Trophoblast cell (in vitro differentiated cells and primary cell): ENCODE measurements around the gene PAX2.

ENCODE experiments used
- DNase-seq, 2 donors: peaks; one replicate each; pipeline ENCODE4 v3.0.0-alpha.2; 2016
- H2AFZ ChIP-seq: 2 replicates; pipeline ENCODE4 v1.6.1; 2013; ENCODE audit warnings: low read length, moderate library complexity, mild to moderate bottlenecking; ENCODE audit not compliant: insufficient read depth, poor library complexity
- H2AK5ac ChIP-seq: 2 replicates; pipeline ENCODE4 v1.6.1; 2013; ENCODE audit warnings: mild to moderate bottlenecking, low read length
- H2BK120ac ChIP-seq: 2 replicates; pipeline ENCODE4 v1.6.1; 2013; ENCODE audit warnings: low read length, mild to moderate bottlenecking, moderate library complexity; ENCODE audit not compliant: insufficient read depth, poor library complexity
- H2BK12ac ChIP-seq: 2 replicates; pipeline ENCODE4 v1.6.1; 2013; ENCODE audit warnings: mild to moderate bottlenecking, low read length, moderate library complexity
- H2BK5ac ChIP-seq: 2 replicates; pipeline ENCODE4 v1.6.1; 2013; ENCODE audit warnings: low read length, low read depth, moderate library complexity, mild to moderate bottlenecking; ENCODE audit not compliant: poor library complexity
- H3K14ac ChIP-seq: 2 replicates; pipeline ENCODE4 v1.6.1; 2013; ENCODE audit warnings: mild to moderate bottlenecking, low read length
- H3K18ac ChIP-seq: 2 replicates; pipeline ENCODE4 v1.6.1; 2013; ENCODE audit warnings: mild to moderate bottlenecking, low read length
- H3K23ac ChIP-seq: 2 replicates; pipeline ENCODE4 v1.6.1; 2013; ENCODE audit warnings: low read length
- H3K27ac ChIP-seq: 2 replicates; pipeline ENCODE4 v1.5.1; 2013; ENCODE audit warnings: low read depth, mild to moderate bottlenecking, inconsistent platforms, low read length, moderate library complexity
- H3K27me3 ChIP-seq: 2 replicates; pipeline ENCODE4 v1.6.1; 2013; ENCODE audit warnings: inconsistent platforms, mild to moderate bottlenecking, low read length, moderate library complexity; ENCODE audit not compliant: insufficient read depth
- H3K36me3 ChIP-seq, 2 experiments: 1 replicate in 1 of 2; 2 replicates in 1 of 2; pipeline ENCODE4 v1.6.1; 2013; ENCODE audit warnings: low read length in 2 of 2, mild to moderate bottlenecking in 2 of 2, moderate library complexity in 1 of 2; ENCODE audit not compliant: insufficient read depth in 2 of 2, control insufficient read depth in 1 of 2
- H3K4ac ChIP-seq: 2 replicates; pipeline ENCODE4 v1.6.1; 2013; ENCODE audit warnings: low read depth, mild to moderate bottlenecking, low read length, moderate library complexity
- H3K4me1 ChIP-seq, 2 experiments: 1 replicate in 1 of 2; 2 replicates in 1 of 2; pipeline ENCODE4 v1.6.1; 2013; ENCODE audit warnings: low read length in 2 of 2, mild to moderate bottlenecking in 2 of 2, moderate library complexity in 1 of 2; ENCODE audit not compliant: insufficient read depth in 2 of 2, control insufficient read depth in 1 of 2
- H3K4me2 ChIP-seq: 2 replicates; pipeline ENCODE4 v1.6.1; 2013; ENCODE audit warnings: inconsistent platforms, mild to moderate bottlenecking, low read length, moderate library complexity
- H3K4me3 ChIP-seq: 2 replicates; pipeline ENCODE4 v1.5.1; 2013; ENCODE audit warnings: mild to moderate bottlenecking, low read depth, low read length, inconsistent platforms
- H3K79me1 ChIP-seq: one replicate; pipeline ENCODE4 v1.6.1; 2013; ENCODE audit warnings: low read length
- H3K79me2 ChIP-seq: 2 replicates; pipeline ENCODE4 v1.6.1; 2013; ENCODE audit warnings: low read length, mild to moderate bottlenecking; ENCODE audit not compliant: control insufficient read depth, insufficient read depth, poor library complexity
- H3K9ac ChIP-seq: 2 replicates; pipeline ENCODE4 v1.6.1; 2013; ENCODE audit warnings: mild to moderate bottlenecking, low read length
- H3K9me3 ChIP-seq: 2 replicates; pipeline ENCODE4 v1.6.1; 2013; ENCODE audit warnings: low read depth, mild to moderate bottlenecking, control low read depth, inconsistent platforms, low read length; ENCODE audit not compliant: insufficient read depth
- H4K12ac ChIP-seq: 2 replicates; pipeline ENCODE4 v1.6.1; 2013; ENCODE audit warnings: low read depth, mild to moderate bottlenecking, low read length, moderate library complexity
- H4K8ac ChIP-seq: 2 replicates; pipeline ENCODE4 v1.6.1; 2013; ENCODE audit warnings: low read depth, mild to moderate bottlenecking, low read length, moderate library complexity
- H4K91ac ChIP-seq: one replicate; pipeline ENCODE4 v1.6.1; 2013; ENCODE audit warnings: low read depth, mild to moderate bottlenecking, low read length, moderate library complexity
- whole genome bisulfite sequencing: extraction: QIAGEN DNeasy Blood & Tissue Kit; methylation state at CpG from one replicate; pipeline ENCODE4 v1.1.7; 2013; ENCODE audit warnings: missing lambda C conversion rate; ENCODE audit not compliant: insufficient read length, insufficient coverage; ENCODE audit errors: extremely low coverage; 5-methylcytosine and 5-hydroxymethylcytosine counted together

The PAX2 gene

DNA sequence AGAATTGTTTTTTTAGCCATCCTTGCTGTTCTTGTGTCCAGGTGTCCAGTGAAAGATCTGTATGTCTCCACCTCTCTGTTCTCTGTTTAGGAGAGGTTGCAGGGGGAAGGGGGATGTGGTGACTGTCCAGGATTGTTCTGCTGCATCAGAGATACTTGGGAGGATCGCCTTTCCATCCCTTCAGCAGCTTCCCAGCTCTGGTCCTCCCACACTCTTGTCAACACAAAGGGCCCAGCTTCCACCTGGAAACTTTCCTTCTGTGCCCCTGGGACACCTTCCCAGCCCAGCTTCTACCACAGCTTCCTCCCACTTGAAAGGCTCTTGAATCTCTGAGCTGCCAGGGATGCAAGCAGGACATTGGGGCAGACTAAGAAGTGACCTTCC, 85.3 kb downstream of the PAX2 start:
- Histone ChIP-seq H3K23ac (no peak overlapping the region), H3K27me3 (peaks cover 73% of the 10 kb centered on the region), H2AK5ac (no peak overlapping the region), H2BK12ac (no peak overlapping the region), H3K79me1 (no peaks in the 10 kb centered on the region), H3K14ac (no peak overlapping the region), H2AFZ (no peak overlapping the region), H3K9me3 (peaks cover 3% of the 10 kb centered on the region), H4K8ac (no peak overlapping the region), H3K9ac (no peak overlapping the region), H2BK5ac (no peak overlapping the region), H3K4me3 (no peak overlapping the region), H3K4ac (no peak overlapping the region), H4K12ac (no peak overlapping the region), H3K4me2 (no peak overlapping the region), H4K91ac (no peak overlapping the region), H3K4me1 (peaks cover 0 to 9% of the 10 kb centered on the region in 2 experiments), H3K27ac (no peak overlapping the region), H3K79me2 (no peaks in the 10 kb centered on the region), H3K36me3 (no peaks in the 10 kb centered on the region), H2BK120ac (no peak overlapping the region), H3K18ac (no peak overlapping the region)
- no peak for DNase-seq
- no CpG with 5 or more reads among the region's 1 CpG for WGBS

DNA sequence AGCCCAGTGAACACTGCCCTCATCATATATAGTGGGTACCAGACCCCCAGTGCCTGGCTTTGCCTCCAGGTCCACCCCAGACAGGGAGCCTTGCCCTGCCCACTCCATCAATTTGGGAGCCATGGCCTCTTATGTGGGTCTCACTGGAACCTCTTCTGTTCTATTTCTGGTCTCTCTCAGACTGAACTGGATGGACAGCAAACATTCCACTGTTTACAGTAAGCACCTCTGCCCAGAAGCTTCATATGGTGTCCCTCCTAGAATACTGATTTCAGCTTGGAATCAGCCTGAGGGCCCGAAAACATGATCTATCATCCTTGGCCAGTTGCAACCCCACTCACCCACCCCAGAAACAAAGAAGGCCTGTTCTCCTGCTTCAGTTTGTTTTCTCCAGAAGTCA, 86.4 kb downstream of the PAX2 start:
- Histone ChIP-seq H3K79me1 (no peaks in the 10 kb centered on the region), H2BK12ac (no peak overlapping the region), H4K12ac (no peak overlapping the region), H4K91ac (no peak overlapping the region), H4K8ac (no peak overlapping the region), H2BK5ac (no peak overlapping the region), H2BK120ac (no peak overlapping the region), H2AFZ (no peak overlapping the region), H3K79me2 (no peaks in the 10 kb centered on the region), H2AK5ac (no peak overlapping the region), H3K14ac (no peak overlapping the region), H3K27ac (no peak overlapping the region), H3K4me3 (no peak overlapping the region), H3K36me3 (no peaks in the 10 kb centered on the region), H3K9ac (no peak overlapping the region), H3K27me3 (peaks cover 63% of the 10 kb centered on the region), H3K18ac (no peak overlapping the region), H3K4me2 (no peak overlapping the region), H3K23ac (no peak overlapping the region), H3K4me1 (peaks cover 0 to 7% of the 10 kb centered on the region in 2 experiments), H3K4ac (no peak overlapping the region), H3K9me3 (peaks cover 3% of the 10 kb centered on the region)
- DNase-seq: no peak
- WGBS: no CpG with 5 or more reads among the region's 1 CpG

DNA sequence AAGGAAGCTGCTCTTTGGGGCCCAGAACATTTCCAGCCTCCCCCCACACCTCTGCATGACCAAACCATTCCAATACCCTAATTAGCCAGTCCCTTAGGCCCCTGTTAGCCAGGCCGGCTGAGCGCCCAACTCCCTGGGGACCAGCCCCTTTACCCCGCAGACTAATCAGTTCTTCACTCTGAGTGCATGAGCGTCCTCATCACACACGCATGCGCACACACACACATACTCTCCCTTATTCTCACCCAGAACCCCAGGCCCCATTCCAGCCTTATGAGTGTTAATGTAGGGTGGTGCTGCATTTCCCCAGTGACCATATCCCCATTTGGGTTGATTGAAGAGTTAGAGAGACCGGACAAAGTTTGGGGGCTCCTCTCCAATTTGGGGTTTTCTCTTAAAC, 90.4 kb downstream of the PAX2 start:
- peaks cover 26% of the 10 kb centered on the region for H3K27me3 ChIP-seq
- no peak overlapping the region for H3K27ac ChIP-seq
- no peak overlapping the region for H3K4me2 ChIP-seq
- no peak overlapping the region for H3K4ac ChIP-seq
- no peak overlapping the region for H3K23ac ChIP-seq
- DNase-seq: no peak
- no peak overlapping the region for H3K4me3 ChIP-seq
- H3K14ac ChIP-seq: no peak overlapping the region
- no peak overlapping the region for H2BK120ac ChIP-seq
- WGBS: no CpG with 5 or more reads among the region's 7 CpGs
- H3K79me2 ChIP-seq: no peaks in the 10 kb centered on the region
- H4K91ac ChIP-seq: no peak overlapping the region
- H3K4me1 ChIP-seq: no peaks in the 10 kb centered on the region
- H2BK12ac ChIP-seq: no peak overlapping the region
- no peak overlapping the region for H2AK5ac ChIP-seq
- no peak overlapping the region for H4K8ac ChIP-seq
- H4K12ac ChIP-seq: no peak overlapping the region
- no peak overlapping the region for H3K9ac ChIP-seq
- no peaks in the 10 kb centered on the region for H3K36me3 ChIP-seq
- peaks cover 1% of the 10 kb centered on the region for H3K9me3 ChIP-seq
- H2BK5ac ChIP-seq: no peak overlapping the region
- no peak overlapping the region for H2AFZ ChIP-seq
- no peak overlapping the region for H3K18ac ChIP-seq
- no peaks in the 10 kb centered on the region for H3K79me1 ChIP-seq

DNA sequence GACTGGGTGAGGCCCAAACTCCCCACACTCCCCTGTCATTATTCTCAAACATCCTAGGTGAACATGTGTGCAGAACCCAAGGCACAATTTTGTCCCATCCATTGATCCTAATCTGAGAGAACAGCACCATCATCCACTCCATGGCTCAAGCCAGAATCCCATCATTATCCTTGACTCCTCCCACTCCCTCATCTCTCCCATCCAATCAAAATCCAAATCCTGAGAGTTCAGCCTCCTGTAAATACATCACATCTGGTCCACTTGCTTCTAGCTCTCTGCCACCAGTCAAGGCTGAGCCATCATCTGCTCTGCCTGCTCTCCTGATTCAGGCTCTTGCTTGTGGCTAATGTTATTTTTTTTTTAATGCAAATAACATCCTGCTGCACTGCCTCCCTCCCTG, 91.5 kb downstream of the PAX2 start:
- H3K79me2 ChIP-seq: no peaks in the 10 kb centered on the region
- no peak overlapping the region for H3K14ac ChIP-seq
- no peaks in the 10 kb centered on the region for H3K4me1 ChIP-seq
- H3K27me3 ChIP-seq: peaks cover 17% of the 10 kb centered on the region
- H3K9me3 ChIP-seq: peaks cover 1% of the 10 kb centered on the region
- no peak for DNase-seq
- no peak overlapping the region for H2BK5ac ChIP-seq
- no peak overlapping the region for H2AFZ ChIP-seq
- H3K36me3 ChIP-seq: no peaks in the 10 kb centered on the region
- H3K79me1 ChIP-seq: no peaks in the 10 kb centered on the region
- no peak overlapping the region for H4K91ac ChIP-seq
- H2AK5ac ChIP-seq: no peak overlapping the region
- H3K4ac ChIP-seq: no peak overlapping the region
- H3K4me3 ChIP-seq: no peak overlapping the region
- H3K9ac ChIP-seq: no peak overlapping the region
- no peak overlapping the region for H3K4me2 ChIP-seq
- no peak overlapping the region for H3K23ac ChIP-seq
- H2BK12ac ChIP-seq: no peak overlapping the region
- H3K18ac ChIP-seq: no peak overlapping the region
- H4K12ac ChIP-seq: no peak overlapping the region
- no peak overlapping the region for H4K8ac ChIP-seq
- no peak overlapping the region for H2BK120ac ChIP-seq
- no peak overlapping the region for H3K27ac ChIP-seq
